ENCODE results near the gene PLEKHM2.

PLEKHM2 gene

GRCh38 chr1:15751717-15752116 is 67.6 kb downstream of the PLEKHM2 start:
- Histone ChIP-seq H4K20me1 (ENCODE audit: control insufficient read depth, insufficient read depth, low read depth, low read length) (no peaks in the 10 kb centered on the region), H3K9me3 (ENCODE audit: control insufficient read depth, insufficient read depth, low read length) (no peaks in the 10 kb centered on the region), H3K9me2 (replicated peaks; ENCODE audit: control insufficient read depth, low read length) (no peaks in the 10 kb centered on the region), H3K4me1 (ENCODE audit: control insufficient read depth, low read length) (no peaks in the 10 kb centered on the region), H3K4me3 (ENCODE audit: low read length) (no peak overlapping the region), H3K4me2 (ENCODE audit: low read length) (no peak overlapping the region), H3K36me3 (ENCODE audit: control insufficient read depth, low read length) (no peaks in the 10 kb centered on the region), H3F3A (ENCODE audit: control insufficient read depth, insufficient read depth) (no peaks in the 10 kb centered on the region), H3K27ac (ENCODE audit: low read depth, low read length) (no peak overlapping the region), H3K27me3 (ENCODE audit: control insufficient read depth, low read length) (peaks cover 16% of the 10 kb centered on the region), H3K79me2 (ENCODE audit: control insufficient read depth, low read length) (no peaks in the 10 kb centered on the region)
- TF ChIP-seq EZH2phosphoT487 (IDR thresholded peaks at IDR 0.05; ENCODE audit: borderline replicate concordance, low read length): no peak
- TF ChIP-seq, protein P1, sequence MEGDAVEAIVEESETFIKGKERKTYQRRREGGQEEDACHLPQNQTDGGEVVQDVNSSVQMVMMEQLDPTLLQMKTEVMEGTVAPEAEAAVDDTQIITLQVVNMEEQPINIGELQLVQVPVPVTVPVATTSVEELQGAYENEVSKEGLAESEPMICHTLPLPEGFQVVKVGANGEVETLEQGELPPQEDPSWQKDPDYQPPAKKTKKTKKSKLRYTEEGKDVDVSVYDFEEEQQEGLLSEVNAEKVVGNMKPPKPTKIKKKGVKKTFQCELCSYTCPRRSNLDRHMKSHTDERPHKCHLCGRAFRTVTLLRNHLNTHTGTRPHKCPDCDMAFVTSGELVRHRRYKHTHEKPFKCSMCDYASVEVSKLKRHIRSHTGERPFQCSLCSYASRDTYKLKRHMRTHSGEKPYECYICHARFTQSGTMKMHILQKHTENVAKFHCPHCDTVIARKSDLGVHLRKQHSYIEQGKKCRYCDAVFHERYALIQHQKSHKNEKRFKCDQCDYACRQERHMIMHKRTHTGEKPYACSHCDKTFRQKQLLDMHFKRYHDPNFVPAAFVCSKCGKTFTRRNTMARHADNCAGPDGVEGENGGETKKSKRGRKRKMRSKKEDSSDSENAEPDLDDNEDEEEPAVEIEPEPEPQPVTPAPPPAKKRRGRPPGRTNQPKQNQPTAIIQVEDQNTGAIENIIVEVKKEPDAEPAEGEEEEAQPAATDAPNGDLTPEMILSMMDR (IDR thresholded peaks at IDR 0.05; ENCODE audit: low read depth, low read length, poor library complexity, severe bottlenecking): no peak

- H3K4me1 ChIP-seq (ENCODE audit: control insufficient read depth, low read length): no peaks in the 10 kb centered on the region
- no peaks in the 10 kb centered on the region for H3K36me3 ChIP-seq (ENCODE audit: control insufficient read depth, low read length)
- H3K27ac ChIP-seq (ENCODE audit: low read depth, low read length): no peak overlapping the region
- no peak overlapping the region for H3K4me2 ChIP-seq (ENCODE audit: low read length)
- no peaks in the 10 kb centered on the region for H3K9me2 ChIP-seq (replicated peaks; ENCODE audit: control insufficient read depth, low read length)
- no peaks in the 10 kb centered on the region for H3K9me3 ChIP-seq (ENCODE audit: control insufficient read depth, insufficient read depth, low read length)
- H3F3A ChIP-seq (ENCODE audit: control insufficient read depth, insufficient read depth): no peaks in the 10 kb centered on the region
- H3K4me3 ChIP-seq (ENCODE audit: low read length): no peak overlapping the region
- no peaks in the 10 kb centered on the region for H3K79me2 ChIP-seq (ENCODE audit: control insufficient read depth, low read length)
- H4K20me1 ChIP-seq (ENCODE audit: control insufficient read depth, insufficient read depth, low read depth, low read length): no peaks in the 10 kb centered on the region
- peaks cover 33% of the 10 kb centered on the region for H3K27me3 ChIP-seq (ENCODE audit: control insufficient read depth, low read length)
- TF ChIP-seq, protein P1 (IDR thresholded peaks at IDR 0.05; ENCODE audit: low read depth, low read length, poor library complexity, severe bottlenecking): no peak
- TF ChIP-seq EZH2phosphoT487 (IDR thresholded peaks at IDR 0.05; ENCODE audit: borderline replicate concordance, low read length): no peak
These were observed 69.7 kb downstream of the PLEKHM2 start for GRCh38 chr1:15753776-15754175.

DNA sequence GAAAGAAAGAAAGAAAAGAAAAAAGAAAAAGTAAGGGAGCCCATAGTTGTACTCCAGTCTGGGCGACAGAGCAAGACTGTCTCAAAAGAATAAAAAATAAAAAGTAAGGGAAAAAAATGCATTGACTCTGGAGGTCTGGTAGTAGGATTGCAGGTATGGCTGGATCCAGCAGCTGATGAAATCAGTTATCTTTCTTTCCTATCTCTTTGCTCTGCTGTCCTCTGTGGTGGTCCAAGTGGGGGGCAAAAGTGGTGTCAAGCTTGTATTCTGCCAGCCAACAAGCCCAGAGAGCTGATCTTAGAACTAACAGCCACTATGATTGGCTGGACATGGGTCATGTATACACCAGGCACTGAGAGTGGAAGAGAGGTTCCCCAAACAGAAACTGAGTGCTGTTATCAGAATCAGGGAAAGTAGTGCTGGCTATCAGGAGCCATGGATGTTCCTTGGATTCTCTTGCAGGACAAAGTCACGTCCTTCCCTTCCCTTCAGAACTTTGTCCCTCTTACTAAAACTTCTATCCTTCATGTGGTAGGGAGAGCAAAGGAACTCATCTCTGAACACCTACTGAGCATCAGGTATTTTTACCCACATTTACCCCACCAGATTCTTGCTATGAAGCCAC is 71.0 kb downstream of the PLEKHM2 start:
- H3K36me3 ChIP-seq (ENCODE audit: control insufficient read depth, low read length): no peaks in the 10 kb centered on the region
- H3K4me2 ChIP-seq (ENCODE audit: low read length): no peak overlapping the region
- no peaks in the 10 kb centered on the region for H4K20me1 ChIP-seq (ENCODE audit: control insufficient read depth, insufficient read depth, low read depth, low read length)
- no peaks in the 10 kb centered on the region for H3K79me2 ChIP-seq (ENCODE audit: control insufficient read depth, low read length)
- H3F3A ChIP-seq (ENCODE audit: control insufficient read depth, insufficient read depth): no peaks in the 10 kb centered on the region
- TF ChIP-seq, protein P1 (IDR thresholded peaks at IDR 0.05; ENCODE audit: low read depth, low read length, poor library complexity, severe bottlenecking): no peak
- TF ChIP-seq EZH2phosphoT487 (IDR thresholded peaks at IDR 0.05; ENCODE audit: borderline replicate concordance, low read length): no peak
- H3K4me3 ChIP-seq (ENCODE audit: low read length): no peak overlapping the region
- peaks cover 44% of the 10 kb centered on the region for H3K27me3 ChIP-seq (ENCODE audit: control insufficient read depth, low read length)
- H3K27ac ChIP-seq (ENCODE audit: low read depth, low read length): no peak overlapping the region
- H3K9me3 ChIP-seq (ENCODE audit: control insufficient read depth, insufficient read depth, low read length): no peaks in the 10 kb centered on the region
- H3K9me2 ChIP-seq (replicated peaks; ENCODE audit: control insufficient read depth, low read length): no peaks in the 10 kb centered on the region
- H3K4me1 ChIP-seq (ENCODE audit: control insufficient read depth, low read length): no peaks in the 10 kb centered on the region

Measured in DOHH2 (cell line).